MCF 10A (cell line): Measurements from ENCODE around the gene STOX2. TPM values are rescaled to one million over a fixed set of nuclear protein-coding genes. Genes with fewer than 3 reads are reported as not detected.
A peak's percentile ranks its signal among the peaks of the same experiment; 100 is the strongest.

Experiments
- BruUV-seq: library from RNA; stranded (reverse); fragments of 400-500 nt; replicated peaks from 2 replicates; lab custom pipeline; 2021; lab: Mats Ljungman, UMichigan
- CTCF ChIA-PET: fragments of 300-600 bp; sonication (Branson Sonifier 250); formaldehyde crosslinking; extraction: SDS; loops from one replicate; lab custom pipeline; 2021; ENCODE audit warnings: antibody characterized with exemption, inconsistent platforms; lab: Yijun Ruan, JAX
- POLR2A ChIA-PET: fragments of 300-600, 350-650 bp; sonication (Branson Sonifier 250); formaldehyde crosslinking; extraction: SDS; loops from one replicate; lab custom pipeline; 2020; ENCODE audit warnings: antibody characterized with exemption, inconsistent platforms; lab: Yijun Ruan, JAX
- DNase-seq: peaks from one replicate; pipeline ENCODE4 v3.0.0-alpha.2; 2018; ENCODE audit not compliant: unreplicated experiment
- H3K27ac Mint-ChIP-seq: one replicate; pipeline ENCODE4 v1.8.0; 2022; ENCODE audit warnings: mild to moderate bottlenecking, low read depth, mixed read lengths; ENCODE audit not compliant: unreplicated experiment
- H3K27me3 Mint-ChIP-seq: one replicate; pipeline ENCODE4 v1.8.0; 2022; ENCODE audit warnings: mixed read lengths; ENCODE audit not compliant: insufficient read depth, unreplicated experiment
- H3K36me3 Mint-ChIP-seq: one replicate; pipeline ENCODE4 v1.8.0; 2022; ENCODE audit warnings: mild to moderate bottlenecking, moderate library complexity, mixed read lengths; ENCODE audit not compliant: insufficient read depth, unreplicated experiment
- H3K4me1 Mint-ChIP-seq: one replicate; pipeline ENCODE4 v1.8.0; 2022; ENCODE audit warnings: mixed read lengths; ENCODE audit not compliant: insufficient read depth, unreplicated experiment
- H3K4me3 Mint-ChIP-seq: one replicate; pipeline ENCODE4 v1.8.0; 2022; ENCODE audit warnings: mild to moderate bottlenecking, moderate library complexity, mixed read lengths; ENCODE audit not compliant: unreplicated experiment
- H3K9me3 Mint-ChIP-seq: one replicate; pipeline ENCODE4 v1.8.0; 2022; ENCODE audit warnings: mixed read lengths; ENCODE audit not compliant: unreplicated experiment
- intact Hi-C: fragments of 100-400 bp; cut with micrococcal nuclease; formaldehyde crosslinking; loops from 2 replicates; pipeline ENCODE4 v1.14.1; 2022
- total RNA-seq: library from RNA; stranded (reverse); gene quantifications from 2 replicates; pipeline ENCODE4 v1.2.3, GENCODE V29; 2022
- TF ChIP-seq, protein P1 (sequence below): fragments of 200-600 bp; IDR thresholded peaks from one replicate; pipeline ENCODE4 v1.8.0; 2022; ENCODE audit warnings: antibody characterized with exemption, mild to moderate bottlenecking; ENCODE audit not compliant: unreplicated experiment

Gene STOX2
- total RNA-seq, 1 experiment from 2014 or later = 1.1 TPM

GRCh38 chr4:183988874-183989273 is 83.8 kb downstream of the STOX2 start:
- Mint-ChIP-seq H3K36me3 (no peaks in the 10 kb centered on the region), H3K4me1 (peaks cover 12% of the 10 kb centered on the region), H3K9me3 (no peaks in the 10 kb centered on the region), H3K4me3 (no peak overlapping the region), H3K27me3 (no peaks in the 10 kb centered on the region), H3K27ac (no peak overlapping the region)
- no peak for DNase-seq
- no TSS peak for BruUV-seq
- intact Hi-C loops = no loop called here
- CTCF ChIA-PET = interaction anchor here (0.6 to 1.0 kb wide), 4 partner anchors 11 to 149 kb away, joined by 3 to 5 read pairs (median 4); no protein-coding TSS in a partner anchor
- POLR2A ChIA-PET = interaction anchor here (0.5 to 1.8 kb wide), 11 partner anchors 9 to 1832 kb away, joined by 3 to 11 read pairs (median 5); partner anchors contain the start of gene STOX2
- TF ChIP-seq, protein P1, sequence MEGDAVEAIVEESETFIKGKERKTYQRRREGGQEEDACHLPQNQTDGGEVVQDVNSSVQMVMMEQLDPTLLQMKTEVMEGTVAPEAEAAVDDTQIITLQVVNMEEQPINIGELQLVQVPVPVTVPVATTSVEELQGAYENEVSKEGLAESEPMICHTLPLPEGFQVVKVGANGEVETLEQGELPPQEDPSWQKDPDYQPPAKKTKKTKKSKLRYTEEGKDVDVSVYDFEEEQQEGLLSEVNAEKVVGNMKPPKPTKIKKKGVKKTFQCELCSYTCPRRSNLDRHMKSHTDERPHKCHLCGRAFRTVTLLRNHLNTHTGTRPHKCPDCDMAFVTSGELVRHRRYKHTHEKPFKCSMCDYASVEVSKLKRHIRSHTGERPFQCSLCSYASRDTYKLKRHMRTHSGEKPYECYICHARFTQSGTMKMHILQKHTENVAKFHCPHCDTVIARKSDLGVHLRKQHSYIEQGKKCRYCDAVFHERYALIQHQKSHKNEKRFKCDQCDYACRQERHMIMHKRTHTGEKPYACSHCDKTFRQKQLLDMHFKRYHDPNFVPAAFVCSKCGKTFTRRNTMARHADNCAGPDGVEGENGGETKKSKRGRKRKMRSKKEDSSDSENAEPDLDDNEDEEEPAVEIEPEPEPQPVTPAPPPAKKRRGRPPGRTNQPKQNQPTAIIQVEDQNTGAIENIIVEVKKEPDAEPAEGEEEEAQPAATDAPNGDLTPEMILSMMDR = no peak

GRCh38 chr4:183989461-183989860 is 84.4 kb downstream of the STOX2 start:
- TF ChIP-seq, protein P1 = no peak
- intact Hi-C loops = no loop called here
- H3K4me1 Mint-ChIP-seq = peaks cover 12% of the 10 kb centered on the region
- ChIA-PET CTCF (interaction anchor here (0.6 to 1.0 kb wide), 3 partner anchors 10 to 149 kb away, joined by 4 to 5 read pairs (median 5); no protein-coding TSS in a partner anchor), POLR2A (interaction anchor here (0.6 to 1.8 kb wide), 4 partner anchors 12 to 1831 kb away, joined by 3 to 5 read pairs (median 4); no protein-coding TSS in a partner anchor)
- no peak overlapping the region for H3K27ac Mint-ChIP-seq
- no peaks in the 10 kb centered on the region for H3K9me3 Mint-ChIP-seq
- peak; percentile 74 for DNase-seq
- BruUV-seq = no TSS peak
- no peaks in the 10 kb centered on the region for H3K36me3 Mint-ChIP-seq
- peak overlapping the region; percentile 25 for H3K4me3 Mint-ChIP-seq
- no peaks in the 10 kb centered on the region for H3K27me3 Mint-ChIP-seq

DNA sequence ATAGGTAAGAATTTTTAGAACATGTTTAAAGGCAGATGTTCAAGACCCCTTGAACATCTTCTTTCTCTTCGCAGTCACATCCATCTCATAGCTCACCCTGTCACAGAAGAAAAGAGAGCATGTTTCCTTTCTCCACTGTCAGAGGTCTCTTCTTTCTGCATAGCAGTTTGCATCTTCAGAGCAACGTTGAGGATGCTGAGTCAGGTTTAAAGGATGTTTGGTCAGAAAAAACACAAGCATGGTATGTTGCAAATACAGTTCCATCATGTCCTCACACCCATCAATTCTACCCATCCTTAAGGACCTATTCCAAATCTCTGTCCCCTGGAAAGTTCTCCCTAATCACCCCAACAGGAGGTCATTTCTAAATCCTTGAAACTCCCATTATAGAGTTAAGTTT is 84.8 kb downstream of the STOX2 start:
- Mint-ChIP-seq H3K36me3 (no peaks in the 10 kb centered on the region), H3K27ac (no peak overlapping the region), H3K4me1 (peaks cover 12% of the 10 kb centered on the region), H3K9me3 (no peaks in the 10 kb centered on the region), H3K27me3 (no peaks in the 10 kb centered on the region), H3K4me3 (no peak overlapping the region)
- no TSS peak for BruUV-seq
- DNase-seq = peak; percentile 8
- POLR2A ChIA-PET = interaction anchor here (0.6 to 1.2 kb wide), 3 partner anchors 83 to 149 kb away, joined by 3 read pairs; no protein-coding TSS in a partner anchor
- TF ChIP-seq, protein P1 = no peak
- intact Hi-C loops = no loop called here
- CTCF ChIA-PET = interaction anchor here (0.9 to 1.0 kb wide), 2 partner anchors 10 to 150 kb away, joined by 4 to 5 read pairs; no protein-coding TSS in a partner anchor

GRCh38 chr4:183993676-183994075 is 88.6 kb downstream of the STOX2 start:
- no peaks in the 10 kb centered on the region for H3K9me3 Mint-ChIP-seq
- H3K4me1 Mint-ChIP-seq = peaks cover 12% of the 10 kb centered on the region
- ChIA-PET CTCF (interaction anchor here (0.6 kb wide), 2 partner anchors 171 to 361 kb away, joined by 3 read pairs; no protein-coding TSS in a partner anchor), POLR2A (no interaction called here)
- intact Hi-C loops = no loop called here
- no peak for DNase-seq
- H3K27ac Mint-ChIP-seq = no peak overlapping the region
- no peaks in the 10 kb centered on the region for H3K27me3 Mint-ChIP-seq
- TF ChIP-seq, protein P1 = no peak
- H3K36me3 Mint-ChIP-seq = no peaks in the 10 kb centered on the region
- no TSS peak for BruUV-seq
- no peak overlapping the region for H3K4me3 Mint-ChIP-seq
